HG03060 (cell line): ENCODE results near the gene CAPZA2.
"Not testable (repeated sequence)": the region's sequence is repeated elsewhere in the genome, so short reads cannot be mapped to it uniquely, and the experiment has no call there.

ENCODE experiments used
- ATAC-seq: cut with Tn5 transposase; IDR thresholded peaks from one replicate; pipeline ENCODE4 v1.9.1; 2021; ENCODE audit warnings: low read depth, moderate number of reproducible peaks; ENCODE audit not compliant: unreplicated experiment

The CAPZA2 gene

GRCh38 chr7:116952635-116953371 is 90.4 kb downstream of the CAPZA2 start:
- no peak for ATAC-seq

GRCh38 chr7:116953372-116953905 is 91.1 kb downstream of the CAPZA2 start, which contains the start of gene ST7:
Gene ST7 (plus strand): TSS chr7:116953501. CDS start chr7:116953541, 40 bp downstream.
- no peak for ATAC-seq

GRCh38 chr7:116953906-116954838 is 91.8 kb downstream of the CAPZA2 start:
- ATAC-seq, result no peak

GRCh38 chr7:116955340-116955739 is 93.0 kb downstream of the CAPZA2 start:
- no peak for ATAC-seq

- ATAC-seq, result peak; percentile 76
Measured at GRCh38 chr7:116955801-116956476, 93.6 kb downstream of the CAPZA2 start.

GRCh38 chr7:116956477-116956804 is 94.1 kb downstream of the CAPZA2 start:
- ATAC-seq, result no peak

GRCh38 chr7:116957874-116958273 is 95.5 kb downstream of the CAPZA2 start:
- ATAC-seq, result peak; percentile 51

GRCh38 chr7:116961966-116962673 is 99.7 kb downstream of the CAPZA2 start:
- ATAC-seq, result not testable (repeated sequence)

- no peak for ATAC-seq
Measured at GRCh38 chr7:116963234-116963633, 100.8 kb downstream of the CAPZA2 start.

- ATAC-seq, result no peak
Measured at GRCh38 chr7:116966601-116967000, 104.2 kb downstream of the CAPZA2 start.

- ATAC-seq, result no peak
Measured at GRCh38 chr7:116967254-116967922, 105.0 kb downstream of the CAPZA2 start.

GRCh38 chr7:116967983-116968382 is 105.6 kb downstream of the CAPZA2 start:
- no peak for ATAC-seq

- ATAC-seq, result no peak
Measured at GRCh38 chr7:116968631-116969030, 106.2 kb downstream of the CAPZA2 start.

GRCh38 chr7:116969371-116969902 is 107.0 kb downstream of the CAPZA2 start:
- ATAC-seq, result no peak

GRCh38 chr7:116970238-116970910 is 108.0 kb downstream of the CAPZA2 start:
- ATAC-seq, result peak; percentile 72

GRCh38 chr7:116971153-116971552 is 108.8 kb downstream of the CAPZA2 start:
- ATAC-seq, result not testable (repeated sequence)
